ENCODE data around the gene RNF126.
"Not testable (repeated sequence)": the region's sequence is repeated elsewhere in the genome, so short reads cannot be mapped to it uniquely, and the experiment has no call there.

Gene RNF126

GRCh38 chr19:685454-685931 lies 22.5 kb upstream of the RNF126 start:
- no peak for DNase-seq

DNA sequence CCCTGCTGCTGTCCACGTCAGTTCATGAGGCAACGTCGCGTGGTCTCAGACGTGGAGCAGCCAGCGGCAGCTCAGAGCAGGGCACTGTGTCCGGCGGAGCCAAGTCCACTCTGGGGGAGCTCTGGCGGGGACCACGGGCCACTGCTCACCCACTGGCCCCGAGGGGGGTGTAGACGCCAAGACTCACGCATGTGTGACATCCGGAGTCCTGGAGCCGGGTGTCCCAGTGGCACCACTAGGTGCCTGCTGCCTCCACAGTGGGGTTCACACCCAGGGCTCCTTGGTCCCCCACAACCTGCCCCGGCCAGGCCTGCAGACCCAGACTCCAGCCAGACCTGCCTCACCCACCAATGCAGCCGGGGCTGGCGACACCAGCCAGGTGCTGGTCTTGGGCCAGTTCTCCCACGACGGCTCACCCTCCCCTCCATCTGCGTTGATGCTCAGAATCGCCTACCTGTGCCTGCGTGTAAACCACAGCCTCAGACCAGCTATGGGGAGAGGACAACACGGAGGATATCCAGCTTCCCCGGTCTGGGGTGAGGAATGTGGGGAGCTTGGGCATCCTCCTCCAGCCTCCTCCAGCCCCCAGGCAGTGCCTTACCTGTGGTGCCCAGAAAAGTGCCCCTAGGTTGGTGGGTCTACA lies 19.8 kb upstream of the RNF126 start:
- no peak for DNase-seq

DNA sequence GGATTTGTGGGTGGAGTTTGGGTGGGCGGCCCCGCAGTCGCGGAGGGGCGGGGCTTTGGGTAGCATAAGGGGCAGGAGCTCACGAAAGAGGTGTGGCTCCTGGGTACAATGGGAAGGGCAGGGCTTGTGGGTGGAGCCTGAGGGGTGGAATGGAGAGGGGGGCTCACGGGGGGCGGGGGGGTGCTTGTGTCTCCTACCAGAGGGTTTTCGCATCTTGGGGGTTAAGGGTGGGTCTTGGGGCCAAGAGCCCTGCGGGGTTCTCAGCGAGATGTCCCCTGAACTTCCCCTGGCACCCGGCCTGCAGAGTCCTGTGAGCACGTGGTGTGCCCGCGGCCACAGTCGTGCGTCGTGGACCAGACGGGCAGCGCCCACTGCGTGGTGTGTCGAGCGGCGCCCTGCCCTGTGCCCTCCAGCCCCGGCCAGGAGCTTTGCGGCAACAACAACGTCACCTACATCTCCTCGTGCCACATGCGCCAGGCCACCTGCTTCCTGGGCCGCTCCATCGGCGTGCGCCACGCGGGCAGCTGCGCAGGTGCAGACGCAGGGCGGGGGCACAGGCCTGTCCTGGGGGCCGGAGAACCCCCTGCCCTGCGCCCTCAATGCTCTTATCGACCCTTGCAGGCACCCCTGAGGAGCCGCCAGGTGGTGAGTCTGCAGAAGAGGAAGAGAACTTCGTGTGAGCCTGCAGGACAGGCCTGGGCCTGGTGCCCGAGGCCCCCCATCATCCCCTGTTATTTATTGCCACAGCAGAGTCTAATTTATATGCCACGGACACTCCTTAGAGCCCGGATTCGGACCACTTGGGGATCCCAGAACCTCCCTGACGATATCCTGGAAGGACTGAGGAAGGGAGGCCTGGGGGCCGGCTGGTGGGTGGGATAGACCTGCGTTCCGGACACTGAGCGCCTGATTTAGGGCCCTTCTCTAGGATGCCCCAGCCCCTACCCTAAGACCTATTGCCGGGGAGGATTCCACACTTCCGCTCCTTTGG lies 18.3 kb upstream of the RNF126 start:
- peak; percentile 98 for DNase-seq

GRCh38 chr19:680287-681028 lies 17.4 kb upstream of the RNF126 start:
- DNase-seq = peak; percentile 97

DNA sequence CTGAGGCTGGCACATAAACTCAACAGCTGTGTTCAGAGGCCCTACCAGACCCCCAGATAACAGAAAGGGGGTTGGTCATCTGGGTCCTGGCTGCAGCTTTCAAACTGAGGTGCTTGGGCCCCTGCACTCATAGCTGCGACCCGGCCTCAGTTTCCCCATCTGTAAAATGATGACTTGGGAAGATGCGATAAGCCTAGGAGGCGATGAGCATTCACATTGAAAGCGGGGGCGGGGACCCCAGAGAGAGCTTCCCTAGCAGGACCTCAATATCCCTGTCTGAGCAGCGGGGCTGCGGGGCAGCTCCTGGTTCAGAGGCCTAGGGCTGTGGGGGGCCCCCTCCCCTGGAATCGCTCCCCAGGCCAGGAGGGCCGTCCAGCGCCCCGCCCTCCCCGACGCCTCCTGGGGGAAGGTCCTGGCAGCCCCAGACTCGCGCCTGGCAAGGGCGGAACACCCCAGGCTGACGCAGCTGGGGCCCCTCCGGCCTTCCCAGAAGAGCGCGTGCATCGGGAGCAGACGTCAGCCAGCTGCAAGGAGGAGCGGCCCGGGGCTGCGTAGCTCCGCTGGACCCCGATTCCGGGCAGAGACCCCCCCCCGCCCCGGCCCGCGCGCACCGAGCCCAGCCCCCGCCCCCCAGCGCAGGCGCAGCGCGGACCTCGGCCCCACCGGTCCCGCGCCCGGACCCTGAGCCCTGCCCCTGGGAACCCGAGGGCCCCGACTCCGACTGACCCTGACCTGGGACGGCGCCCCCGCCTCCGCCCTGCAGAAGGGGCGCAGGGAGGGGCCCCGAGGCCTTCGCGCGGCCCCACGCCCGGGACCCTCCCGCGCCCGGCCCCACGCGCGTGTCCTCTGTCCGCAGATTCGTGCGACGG lies 16.6 kb upstream of the RNF126 start:
- peak; percentile 68 for DNase-seq

GRCh38 chr19:678791-679388 lies 15.9 kb upstream of the RNF126 start:
- no peak for DNase-seq

DNA sequence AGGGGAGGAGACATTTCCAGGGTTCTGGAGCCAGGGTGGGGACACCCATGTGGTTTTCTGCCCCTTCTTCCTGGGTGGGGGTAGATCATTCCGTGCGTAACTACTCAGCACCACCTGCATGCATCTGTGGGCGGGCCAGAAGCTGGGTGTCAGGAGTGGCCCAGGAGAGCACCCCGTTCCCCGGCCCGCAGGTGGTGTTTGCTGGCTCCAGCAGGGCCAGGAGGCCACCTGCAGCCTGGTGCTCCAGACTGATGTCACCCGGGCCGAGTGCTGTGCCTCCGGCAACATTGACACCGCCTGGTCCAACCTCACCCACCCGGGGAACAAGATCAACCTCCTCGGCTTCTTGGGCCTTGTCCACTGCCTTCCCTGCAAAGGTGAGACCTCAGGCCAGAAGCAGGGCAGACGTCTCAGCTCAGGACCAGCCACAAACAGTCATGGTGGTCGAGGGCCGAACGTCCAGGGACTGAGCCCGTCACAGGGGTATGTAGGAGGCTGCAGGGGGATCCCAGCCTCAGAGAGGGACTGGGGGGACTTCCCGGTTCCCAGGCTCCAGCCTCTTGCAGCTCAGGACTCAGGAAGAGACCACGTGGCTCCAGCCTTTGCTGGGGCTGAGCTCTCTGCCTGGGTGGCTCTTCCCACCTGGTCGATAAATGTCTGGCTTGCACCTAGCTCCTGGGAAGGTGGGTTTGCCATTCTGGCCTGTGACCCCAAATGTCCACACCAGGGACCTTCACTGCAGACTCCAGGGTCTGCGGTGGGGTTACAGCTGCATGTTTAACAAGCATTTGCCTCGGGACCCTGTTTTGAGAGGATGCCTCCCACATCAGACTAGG lies 14.8 kb upstream of the RNF126 start:
- no peak for DNase-seq

DNA sequence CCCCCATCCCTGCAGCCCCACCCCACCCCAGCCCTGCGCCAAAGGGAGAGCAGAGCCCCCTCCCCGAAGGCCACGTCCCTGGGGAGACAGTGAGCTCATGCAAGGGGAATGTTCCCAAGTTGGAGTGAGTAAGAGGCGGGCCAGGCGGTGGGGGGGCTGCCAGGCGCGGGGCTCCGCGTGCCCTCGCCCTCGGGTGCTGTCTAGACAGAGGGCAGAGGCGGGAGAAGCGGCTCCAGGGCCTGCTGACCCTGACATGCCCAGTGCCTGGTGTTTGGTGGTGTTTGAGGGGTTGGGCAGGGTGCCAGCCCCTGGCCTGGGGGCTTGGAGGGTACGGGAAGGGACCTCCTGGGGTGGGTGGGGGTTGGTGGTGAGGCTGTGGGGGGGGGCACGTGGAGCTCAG lies 14.2 kb upstream of the RNF126 start:
- no peak for DNase-seq

GRCh38 chr19:676339-677105 lies 13.5 kb upstream of the RNF126 start, which contains the start of gene FSTL3:
TSS of gene FSTL3 (plus strand) at chr19:676392. CDS start at chr19:676424, 32 bp downstream.
- no peak for DNase-seq

- no peak for DNase-seq
Measured at GRCh38 chr19:676007-676338, 13.0 kb upstream of the RNF126 start.

DNA sequence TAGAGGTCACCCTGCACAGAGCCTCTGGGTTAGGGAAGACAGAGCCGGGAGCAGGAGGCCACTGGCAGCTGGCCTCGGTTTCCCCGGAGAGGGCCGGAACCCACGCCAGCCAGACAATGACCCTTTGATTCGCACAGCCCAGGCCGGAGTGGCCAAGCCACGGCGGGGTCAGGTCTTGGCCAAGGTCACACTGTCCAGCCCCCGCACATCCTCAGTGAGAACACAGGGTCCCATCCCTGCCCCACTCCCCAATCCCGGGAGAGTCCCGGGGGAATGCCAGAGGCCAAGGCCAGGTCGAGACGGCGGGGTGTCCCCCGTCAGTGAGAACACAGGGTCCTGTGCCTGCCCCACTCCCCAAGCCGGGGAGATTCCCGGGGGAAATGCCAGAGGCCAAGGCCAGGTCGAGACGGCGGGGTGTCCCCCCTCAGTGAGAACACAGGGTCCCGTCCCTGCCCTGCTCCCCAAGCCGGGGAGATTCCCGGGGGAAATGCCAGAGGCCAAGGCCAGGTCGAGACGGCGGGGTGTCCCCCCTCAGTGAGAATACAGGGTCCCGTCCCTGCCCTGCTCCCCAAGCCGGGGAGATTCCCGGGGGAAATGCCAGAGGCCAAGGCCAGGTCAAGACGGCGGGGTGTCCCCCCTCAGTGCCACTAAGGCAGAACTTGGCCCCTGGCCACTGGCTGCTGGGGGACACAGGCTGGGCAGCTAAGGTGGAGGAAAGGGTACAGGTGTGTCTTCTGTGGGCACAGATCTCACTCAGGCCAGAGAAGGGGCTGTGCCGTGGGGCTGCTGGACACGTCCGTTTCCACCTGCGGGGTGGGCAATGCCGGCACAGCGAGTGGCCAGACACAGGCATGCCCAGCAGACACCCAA lies 11.5 kb upstream of the RNF126 start:
- no peak for DNase-seq

DNA sequence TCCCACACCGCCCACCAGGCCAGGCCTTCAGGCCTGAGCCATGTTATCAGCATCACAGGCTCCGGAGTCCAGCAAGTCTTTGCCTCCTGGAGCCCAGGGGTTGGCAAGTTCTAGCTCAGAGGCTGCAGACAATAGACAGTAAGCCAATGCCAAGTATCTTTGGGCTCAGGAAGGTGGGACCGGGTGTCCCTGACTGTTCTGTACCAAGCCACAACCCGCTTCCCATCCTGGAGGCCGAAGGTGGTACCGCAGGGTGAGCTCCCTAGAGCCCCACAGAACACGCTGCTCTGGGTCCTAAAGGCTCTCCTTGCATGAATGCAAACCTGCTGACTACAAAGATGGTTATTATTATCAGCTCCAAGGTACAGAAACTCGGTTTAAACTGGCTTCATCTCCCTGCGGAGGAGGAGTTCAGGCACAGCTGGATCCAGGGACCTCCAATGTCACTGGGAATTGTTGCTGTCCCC lies 7.6 kb upstream of the RNF126 start:
- DNase-seq = peak; percentile 58

- peak; percentile 81 for DNase-seq
Measured at GRCh38 chr19:668675-669434, 5.8 kb upstream of the RNF126 start.

GRCh38 chr19:666985-667573 lies 4.1 kb upstream of the RNF126 start:
- not testable (repeated sequence) for DNase-seq

GRCh38 chr19:664913-665443 lies 2.0 kb upstream of the RNF126 start:
- DNase-seq = peak; percentile 87

- no peak for DNase-seq
Measured at GRCh38 chr19:663682-664117, 686 bp upstream of the RNF126 start.

Measured in hematopoietic multipotent progenitor cell treated with erythropoietin and hydrocortisone succinate and interleukin-3 and kit ligand, for 6 days (in vitro differentiated cells).